Spleen (tissue), 11 donors: ENCODE results near the gene CDH18. TPM values are rescaled to one million over a fixed set of nuclear protein-coding genes. Genes with fewer than 3 reads are reported as not detected.

Source experiments
- DNase-seq: peaks from one replicate; pipeline ENCODE4 v3.0.0-alpha.2; 2020
- H3K27ac ChIP-seq, 8 donors: fragments of 200-600 bp; sonication (generic) in 7 of 8; 1 replicate in 4 of 8; 2 replicates in 4 of 8; pipeline versions ENCODE4 v1.5.0 to v1.8.0; 2016 to 2021; ENCODE audit warnings: inconsistent platforms in 4 of 8, mild to moderate bottlenecking in 4 of 8, moderate library complexity in 1 of 8
- H3K27me3 ChIP-seq, 7 donors: fragments of 200-600 bp; sonication (generic) in 6 of 7; replicated peaks in 1 of 7; 1 replicate in 4 of 7; 2 replicates in 3 of 7; pipeline versions ENCODE4 v1.5.0 to v1.8.0; 2016 to 2021; ENCODE audit warnings: inconsistent platforms in 3 of 7, mild to moderate bottlenecking in 1 of 7
- H3K36me3 ChIP-seq, 6 donors: fragments of 200-600 bp; sonication (generic) in 5 of 6; 1 replicate in 4 of 6; 2 replicates in 2 of 6; pipeline versions ENCODE4 v1.5.0 to v1.8.0; 2016 to 2021; ENCODE audit warnings: inconsistent platforms in 2 of 6
- H3K4me1 ChIP-seq, 6 donors: fragments of 200-600 bp; sonication (generic) in 5 of 6; 1 replicate in 3 of 6; 2 replicates in 3 of 6; pipeline versions ENCODE4 v1.5.0 to v1.8.0; 2016 to 2021; ENCODE audit warnings: inconsistent platforms in 3 of 6
- H3K4me3 ChIP-seq, 8 donors: fragments of 200-600 bp; sonication (generic) in 7 of 8; 1 replicate in 4 of 8; 2 replicates in 4 of 8; pipeline versions ENCODE4 v1.5.0 to v1.8.0; 2016 to 2021; ENCODE audit warnings: inconsistent platforms in 4 of 8, mild to moderate bottlenecking in 4 of 8, moderate library complexity in 2 of 8
- H3K9me3 ChIP-seq, 8 donors: fragments of 200-600 bp; sonication (generic) in 7 of 8; 1 replicate in 4 of 8; 2 replicates in 4 of 8; pipeline versions ENCODE4 v1.5.0 to v1.8.0; 2016 to 2021; ENCODE audit warnings: inconsistent platforms in 4 of 8
- CTCF ChIP-seq, 11 experiments: fragments of 200-600 bp in 7 of 11; fragments of 450-650 bp in 4 of 11; sonication (generic) in 4 of 11; IDR thresholded peaks in 8 of 11; conservative IDR thresholded peaks in 3 of 11; 1 replicate in 7 of 11; 2 replicates in 4 of 11; pipeline versions ENCODE4 v1.4.0 to v1.8.0; 2016 to 2021; ENCODE audit warnings: antibody characterized with exemption in 11 of 11, inconsistent platforms in 4 of 11, mild to moderate bottlenecking in 1 of 11
- POLR2A ChIP-seq, 3 donors: fragments of 450-650 bp; IDR thresholded peaks; one replicate each; pipeline ENCODE4 v1.5.1; 2017; ENCODE audit warnings: antibody characterized with exemption in 3 of 3, mild to moderate bottlenecking in 1 of 3
- POLR2AphosphoS5 ChIP-seq, 3 donors: sonication (generic); formaldehyde crosslinking; IDR thresholded peaks; one replicate each; pipeline ENCODE4 v1.5.1; 2017; ENCODE audit warnings: antibody characterized with exemption in 3 of 3
- WGBS, 5 donors: extraction: QIAGEN DNeasy Blood & Tissue Kit in 3 of 5; methylation state at CpG; one replicate each; pipeline versions ENCODE4 v1.1.5 to v1.1.7; 2013 to 2018; 5-methylcytosine and 5-hydroxymethylcytosine counted together
- intact Hi-C: fragments of 100-400 bp; cut with DNase I; formaldehyde crosslinking; loops from one replicate; pipeline ENCODE4 v1.15.0; 2023; ENCODE audit warnings: low total_unique reads
- polyA plus RNA-seq, 3 donors: library from polyadenylated mRNA; stranded (reverse); fragments of 200-250 nt; gene quantifications; one replicate each; pipeline ENCODE4 v1.2.1, GENCODE V29; 2013
- total RNA-seq, 7 donors: library from RNA; depleted of rRNA in 3 of 7; stranded (reverse); fragments of >200 nt in 3 of 7; fragmentation: NEBNext Ultra II Directional in 4 of 7; extraction: Animal tissue kit (Norgen Biotek cat#: 25700) in 4 of 7; gene quantifications; one replicate each; pipeline versions ENCODE4 v1.1.0 to v1.2.1, GENCODE V29; 2016 to 2021
- donor health status: healthy with polysubstance abuse.
- donor health status: DM: no; HTN: no; CAD: no; lungs with moderate emphysema.
- donor health status: DM: no; HTN: no; CAD: no.
- donor health status: Bipolar disorder and iron deficiency.
- donor health status: healthy.
- donor health status: DM: no; HTN: no; CAD: no.
- donor health status: DM: yes; HTN: yes; CAD: no.

The CDH18 gene
- total and polyA plus RNA-seq, 10 donors = 0.26 TPM; not detected in 9

DNA sequence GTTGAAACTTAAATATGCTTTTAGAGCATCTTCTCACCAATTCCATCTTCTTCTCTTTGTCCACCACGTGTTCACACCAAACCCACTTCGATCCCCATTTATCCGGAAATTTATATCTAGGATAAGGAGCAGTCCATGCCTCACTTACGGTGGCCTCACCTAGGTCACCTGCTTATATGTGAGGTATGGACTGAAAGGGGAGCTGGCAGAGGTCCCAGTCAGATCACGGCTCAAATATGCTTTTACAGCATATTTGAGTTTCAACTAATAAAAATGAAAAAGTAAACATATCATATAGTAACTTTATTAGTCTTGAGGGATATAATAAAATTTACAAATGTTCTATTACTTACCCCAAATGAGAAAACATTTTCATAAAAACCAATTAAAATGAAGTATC, 508.4 kb downstream of the CDH18 start:
- no peak for DNase-seq

DNA sequence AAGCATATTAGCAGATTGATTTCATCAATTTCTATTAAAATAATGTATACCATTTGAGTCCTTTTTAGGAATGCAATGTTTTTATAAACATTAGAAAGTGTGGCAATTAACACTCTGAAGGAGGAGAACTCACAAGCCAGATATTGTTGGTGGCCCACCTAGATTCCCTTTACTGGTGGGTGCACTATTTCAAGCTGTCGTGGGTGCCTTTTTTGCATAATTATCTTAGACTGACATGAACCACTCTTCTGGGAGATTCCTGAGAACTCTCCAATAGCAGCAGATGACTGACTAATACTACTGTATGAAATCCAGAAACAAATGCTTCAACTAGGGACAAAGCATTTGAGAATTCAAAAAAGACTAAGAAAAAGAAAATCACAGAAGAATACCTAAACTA, 526.0 kb downstream of the CDH18 start:
- intact Hi-C loops = no loop called here
- H3K4me1 ChIP-seq = no peaks in the 10 kb centered on the region
- no peaks in the 10 kb centered on the region for H3K36me3 ChIP-seq
- no peak overlapping the region for H3K4me3 ChIP-seq
- DNase-seq = no peak
- H3K27ac ChIP-seq = no peak overlapping the region
- WGBS, 5 donors = 58 to 83% (median 68%) methylated on average over 1 of the region's 1 CpG
- H3K9me3 ChIP-seq = peaks cover 0 to 17% (median 2%) of the 10 kb centered on the region in 8 donors
- TF ChIP-seq POLR2A (IDR thresholded peaks at IDR 0.05) (no peak), POLR2AphosphoS5 (IDR thresholded peaks at IDR 0.05) (no peak), CTCF (IDR thresholded peaks at IDR 0.05 in 8 of 11, conservative IDR thresholded peaks at IDR 0.05 in 3 of 11) (no peak)
- H3K27me3 ChIP-seq = no peaks in the 10 kb centered on the region

More for the DNA sequence above, 508.4 kb downstream of the CDH18 start:
- peaks cover 0 to 22% (median 0%) of the 10 kb centered on the region in 8 donors for H3K9me3 ChIP-seq
- H3K4me1 ChIP-seq = no peaks in the 10 kb centered on the region
- H3K4me3 ChIP-seq = no peak overlapping the region
- no peak for TF ChIP-seq POLR2A (IDR thresholded peaks at IDR 0.05)
- no peak overlapping the region for H3K27ac ChIP-seq
- no peaks in the 10 kb centered on the region for H3K36me3 ChIP-seq
- 81 to 89% (median 82%) methylated on average over 5 of the region's 5 CpGs for WGBS, 5 donors
- intact Hi-C loops = no loop called here
- H3K27me3 ChIP-seq = no peaks in the 10 kb centered on the region

DNA sequence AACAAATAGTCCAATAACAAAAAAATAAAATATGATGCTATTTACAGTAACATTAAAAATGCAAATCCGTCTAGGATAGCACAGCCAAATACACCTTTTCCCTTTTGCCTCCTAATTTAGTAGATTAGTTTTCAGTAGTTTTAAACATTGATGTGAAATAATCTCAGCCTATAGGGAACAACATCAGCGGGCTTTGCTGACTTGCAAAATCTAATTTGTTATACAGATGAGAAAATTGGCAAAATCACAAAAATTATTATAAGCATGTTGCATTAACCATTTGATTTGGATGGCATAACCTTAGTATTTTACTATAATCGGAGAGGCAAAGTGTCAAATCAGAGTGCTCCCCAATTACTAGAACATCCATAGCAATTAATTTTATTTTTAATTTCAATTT, 563.5 kb downstream of the CDH18 start:
- no peak for DNase-seq
- TF ChIP-seq POLR2A (IDR thresholded peaks at IDR 0.05) (no peak), CTCF (IDR thresholded peaks at IDR 0.05 in 8 of 11, conservative IDR thresholded peaks at IDR 0.05 in 3 of 11) (no peak), POLR2AphosphoS5 (IDR thresholded peaks at IDR 0.05) (no peak)

More for the DNA sequence above, 563.5 kb downstream of the CDH18 start:
- 80 to 92% (median 84%) methylated on average over 3 of the region's 3 CpGs for WGBS, 5 donors
- no peaks in the 10 kb centered on the region for H3K27me3 ChIP-seq
- no peaks in the 10 kb centered on the region for H3K36me3 ChIP-seq
- intact Hi-C loops = no loop called here
- H3K9me3 ChIP-seq = peaks cover 0 to 9% (median 1%) of the 10 kb centered on the region in 8 donors
- no peak overlapping the region for H3K27ac ChIP-seq
- no peaks in the 10 kb centered on the region for H3K4me1 ChIP-seq
- H3K4me3 ChIP-seq = no peak overlapping the region
